GM12878 (cell line): Measurements from ENCODE around the gene FNDC11. TPM values are rescaled to one million over a fixed set of nuclear protein-coding genes. Genes with fewer than 3 reads are reported as not detected.
A peak's percentile ranks its signal among the peaks of the same experiment; 100 is the strongest.

Experiments used
- BACH1 ChIP-seq: fragments of 450-650 bp; IDR thresholded peaks from 2 replicates; pipeline ENCODE4 v1.6.1; 2017; ENCODE audit warnings: mild to moderate bottlenecking, borderline replicate concordance
- IKZF2 ChIP-seq, 2 experiments: fragments of 450-650 bp; IDR thresholded peaks; 2 replicates each; pipeline ENCODE4 v1.6.1; 2017; ENCODE audit warnings: mild to moderate bottlenecking in 2 of 2, moderate library complexity in 2 of 2
- SUZ12 ChIP-seq: fragments of 200-600 bp; sonication (generic); IDR thresholded peaks from one replicate; pipeline ENCODE4 v1.6.1; 2018; ENCODE audit warnings: antibody characterized with exemption, mild to moderate bottlenecking; ENCODE audit not compliant: unreplicated experiment
- TCF7 ChIP-seq: IDR thresholded peaks from 2 replicates; pipeline ENCODE4 v1.6.1; 2014; ENCODE audit warnings: antibody characterized with exemption, borderline replicate concordance
- ZNF217 ChIP-seq: fragments of 450-650 bp; IDR thresholded peaks from 2 replicates; pipeline ENCODE4 v1.6.1; 2017; ENCODE audit warnings: antibody characterized with exemption, mild to moderate bottlenecking
- polyA plus RNA-seq, 11 experiments: library from polyadenylated mRNA; depleted of rRNA in 4 of 11; unstranded in 6 of 11; stranded (reverse) in 5 of 11; fragments of >200 nt; fragmentation: Nextera tagmentation in 4 of 11; fragmentation: Illumina TruSeq in 1 of 11; extraction: Ambion mirVana in 4 of 11; extraction: Trizol in 1 of 11; gene quantifications; 1 replicate in 1 of 11; 2 replicates in 10 of 11; pipeline versions ENCODE4 v1.2.1 to v1.2.3, GENCODE V29; 2011 to 2016; ENCODE audit warnings: inconsistent platforms in 2 of 11, missing spikeins in 2 of 11, low read depth in 1 of 11
- total RNA-seq, 4 experiments: library from RNA; depleted of rRNA in 3 of 4; stranded (reverse); fragments of >200 nt in 3 of 4; fragmentation: Illumina TruSeq in 1 of 4; extraction: Trizol in 1 of 4; gene quantifications; 2 replicates each; pipeline versions ENCODE4 v1.2.1 to v1.2.3, GENCODE V29; 2013 to 2021
- TF ChIP-seq, protein P1 (sequence below): IDR thresholded peaks from 2 replicates; pipeline ENCODE4 v1.6.1; 2012; ENCODE audit warnings: mild to moderate bottlenecking, low read depth, low read length
- TF ChIP-seq, protein P2 (sequence below): fragments of 450-650 bp; formaldehyde crosslinking; IDR thresholded peaks from 2 replicates; pipeline ENCODE4 v1.4.0; 2022; ENCODE audit warnings: mild to moderate bottlenecking, moderate library complexity
- TF ChIP-seq, protein P3 (sequence below): IDR thresholded peaks from 2 replicates; pipeline ENCODE4 v1.6.1; 2011; ENCODE audit warnings: mild to moderate bottlenecking, low read depth, low read length, moderate library complexity; ENCODE audit not compliant: insufficient replicate concordance

FNDC11 gene
- total and polyA plus RNA-seq, 10 of the 15 experiments (the other 5 are each of a cell fraction or from before 2014, with no cell fraction given) = 0.09 to 0.72 (median 0.34) TPM; not detected in 2

DNA sequence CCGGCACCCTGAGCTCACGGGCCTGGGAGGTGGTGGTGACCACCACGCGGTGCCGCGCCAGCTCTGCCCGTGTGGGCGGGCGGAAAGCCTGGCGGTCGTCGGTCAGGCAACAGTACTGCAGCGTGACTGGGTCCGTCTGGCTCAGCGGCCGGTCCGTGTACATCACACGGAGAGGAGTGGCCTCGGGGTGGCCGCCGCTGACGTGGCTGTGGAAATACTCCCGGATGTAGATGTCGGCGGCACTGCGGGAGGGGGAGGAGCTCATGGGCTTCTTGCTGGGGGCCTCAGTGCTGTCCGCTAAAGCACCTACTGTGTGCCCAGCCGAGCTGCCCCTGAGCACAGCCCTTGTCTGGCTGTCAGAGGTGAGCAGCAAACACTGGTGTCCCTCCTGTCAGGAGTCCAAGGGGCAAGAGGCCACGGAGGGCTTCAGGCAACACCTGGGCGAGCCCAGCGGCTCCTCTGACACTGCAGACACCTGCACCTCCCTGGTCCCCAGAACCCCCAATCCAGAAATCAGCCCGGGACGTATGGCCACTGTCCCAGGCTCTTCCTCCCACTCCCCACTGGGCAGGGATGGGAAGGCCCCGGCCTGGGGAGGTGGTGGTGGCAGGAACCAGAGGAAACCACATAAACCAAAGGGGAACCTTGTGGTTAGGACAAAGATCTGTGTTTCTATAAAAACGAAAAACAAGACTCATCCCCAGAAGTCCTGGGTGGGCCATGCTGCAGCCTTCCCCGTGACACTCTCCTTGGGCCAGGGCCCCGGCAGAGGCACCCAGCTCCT lies 13.6 kb downstream of the FNDC11 start (continued):
- TF ChIP-seq, protein P1, sequence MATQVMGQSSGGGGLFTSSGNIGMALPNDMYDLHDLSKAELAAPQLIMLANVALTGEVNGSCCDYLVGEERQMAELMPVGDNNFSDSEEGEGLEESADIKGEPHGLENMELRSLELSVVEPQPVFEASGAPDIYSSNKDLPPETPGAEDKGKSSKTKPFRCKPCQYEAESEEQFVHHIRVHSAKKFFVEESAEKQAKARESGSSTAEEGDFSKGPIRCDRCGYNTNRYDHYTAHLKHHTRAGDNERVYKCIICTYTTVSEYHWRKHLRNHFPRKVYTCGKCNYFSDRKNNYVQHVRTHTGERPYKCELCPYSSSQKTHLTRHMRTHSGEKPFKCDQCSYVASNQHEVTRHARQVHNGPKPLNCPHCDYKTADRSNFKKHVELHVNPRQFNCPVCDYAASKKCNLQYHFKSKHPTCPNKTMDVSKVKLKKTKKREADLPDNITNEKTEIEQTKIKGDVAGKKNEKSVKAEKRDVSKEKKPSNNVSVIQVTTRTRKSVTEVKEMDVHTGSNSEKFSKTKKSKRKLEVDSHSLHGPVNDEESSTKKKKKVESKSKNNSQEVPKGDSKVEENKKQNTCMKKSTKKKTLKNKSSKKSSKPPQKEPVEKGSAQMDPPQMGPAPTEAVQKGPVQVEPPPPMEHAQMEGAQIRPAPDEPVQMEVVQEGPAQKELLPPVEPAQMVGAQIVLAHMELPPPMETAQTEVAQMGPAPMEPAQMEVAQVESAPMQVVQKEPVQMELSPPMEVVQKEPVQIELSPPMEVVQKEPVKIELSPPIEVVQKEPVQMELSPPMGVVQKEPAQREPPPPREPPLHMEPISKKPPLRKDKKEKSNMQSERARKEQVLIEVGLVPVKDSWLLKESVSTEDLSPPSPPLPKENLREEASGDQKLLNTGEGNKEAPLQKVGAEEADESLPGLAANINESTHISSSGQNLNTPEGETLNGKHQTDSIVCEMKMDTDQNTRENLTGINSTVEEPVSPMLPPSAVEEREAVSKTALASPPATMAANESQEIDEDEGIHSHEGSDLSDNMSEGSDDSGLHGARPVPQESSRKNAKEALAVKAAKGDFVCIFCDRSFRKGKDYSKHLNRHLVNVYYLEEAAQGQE = no peak
- TF ChIP-seq, protein P2, sequence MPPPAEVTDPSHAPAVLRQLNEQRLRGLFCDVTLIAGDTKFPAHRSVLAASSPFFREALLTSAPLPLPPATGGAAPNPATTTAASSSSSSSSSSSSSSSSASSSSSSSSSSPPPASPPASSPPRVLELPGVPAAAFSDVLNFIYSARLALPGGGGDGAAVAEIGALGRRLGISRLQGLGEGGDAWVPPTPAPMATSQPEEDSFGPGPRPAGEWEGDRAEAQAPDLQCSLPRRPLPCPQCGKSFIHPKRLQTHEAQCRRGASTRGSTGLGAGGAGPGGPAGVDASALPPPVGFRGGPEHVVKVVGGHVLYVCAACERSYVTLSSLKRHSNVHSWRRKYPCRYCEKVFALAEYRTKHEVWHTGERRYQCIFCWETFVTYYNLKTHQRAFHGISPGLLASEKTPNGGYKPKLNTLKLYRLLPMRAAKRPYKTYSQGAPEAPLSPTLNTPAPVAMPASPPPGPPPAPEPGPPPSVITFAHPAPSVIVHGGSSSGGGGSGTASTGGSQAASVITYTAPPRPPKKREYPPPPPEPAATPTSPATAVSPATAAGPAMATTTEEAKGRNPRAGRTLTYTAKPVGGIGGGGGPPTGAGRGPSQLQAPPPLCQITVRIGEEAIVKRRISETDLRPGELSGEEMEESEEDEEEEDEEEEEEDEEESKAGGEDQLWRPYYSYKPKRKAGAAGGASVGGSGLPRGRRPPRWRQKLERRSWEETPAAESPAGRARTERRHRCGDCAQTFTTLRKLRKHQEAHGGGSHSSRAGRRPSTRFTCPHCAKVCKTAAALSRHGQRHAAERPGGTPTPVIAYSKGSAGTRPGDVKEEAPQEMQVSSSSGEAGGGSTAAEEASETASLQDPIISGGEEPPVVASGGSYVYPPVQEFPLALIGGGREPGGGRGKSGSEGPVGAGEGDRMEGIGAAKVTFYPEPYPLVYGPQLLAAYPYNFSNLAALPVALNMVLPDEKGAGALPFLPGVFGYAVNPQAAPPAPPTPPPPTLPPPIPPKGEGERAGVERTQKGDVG = 0 out of 2 replicates have a peak, but pooled peaks have one; percentile 4
- TF ChIP-seq IKZF2 (IDR thresholded peaks at IDR 0.05) (peak; percentile 88 to 93), ZNF217 (no peak; the same call in 1 of the 2 replicates), SUZ12 (no peak), TCF7 (no peak), BACH1 (no peak; the same call in 1 of the 2 replicates)
- TF ChIP-seq, protein P3, sequence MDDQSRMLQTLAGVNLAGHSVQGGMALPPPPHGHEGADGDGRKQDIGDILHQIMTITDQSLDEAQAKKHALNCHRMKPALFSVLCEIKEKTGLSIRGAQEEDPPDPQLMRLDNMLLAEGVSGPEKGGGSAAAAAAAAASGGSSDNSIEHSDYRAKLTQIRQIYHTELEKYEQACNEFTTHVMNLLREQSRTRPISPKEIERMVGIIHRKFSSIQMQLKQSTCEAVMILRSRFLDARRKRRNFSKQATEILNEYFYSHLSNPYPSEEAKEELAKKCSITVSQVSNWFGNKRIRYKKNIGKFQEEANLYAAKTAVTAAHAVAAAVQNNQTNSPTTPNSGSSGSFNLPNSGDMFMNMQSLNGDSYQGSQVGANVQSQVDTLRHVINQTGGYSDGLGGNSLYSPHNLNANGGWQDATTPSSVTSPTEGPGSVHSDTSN = no peak
